ENCODE measurements around the gene SMARCC2. TPM values are rescaled to one million over a fixed set of nuclear protein-coding genes. Genes with fewer than 3 reads are reported as not detected.

SMARCC2 gene
- total and polyA plus RNA-seq, 2 of the 13 experiments (the other 11 are each of a cell fraction or from before 2014, with no cell fraction given): 21.3 to 24.1 TPM

DNA sequence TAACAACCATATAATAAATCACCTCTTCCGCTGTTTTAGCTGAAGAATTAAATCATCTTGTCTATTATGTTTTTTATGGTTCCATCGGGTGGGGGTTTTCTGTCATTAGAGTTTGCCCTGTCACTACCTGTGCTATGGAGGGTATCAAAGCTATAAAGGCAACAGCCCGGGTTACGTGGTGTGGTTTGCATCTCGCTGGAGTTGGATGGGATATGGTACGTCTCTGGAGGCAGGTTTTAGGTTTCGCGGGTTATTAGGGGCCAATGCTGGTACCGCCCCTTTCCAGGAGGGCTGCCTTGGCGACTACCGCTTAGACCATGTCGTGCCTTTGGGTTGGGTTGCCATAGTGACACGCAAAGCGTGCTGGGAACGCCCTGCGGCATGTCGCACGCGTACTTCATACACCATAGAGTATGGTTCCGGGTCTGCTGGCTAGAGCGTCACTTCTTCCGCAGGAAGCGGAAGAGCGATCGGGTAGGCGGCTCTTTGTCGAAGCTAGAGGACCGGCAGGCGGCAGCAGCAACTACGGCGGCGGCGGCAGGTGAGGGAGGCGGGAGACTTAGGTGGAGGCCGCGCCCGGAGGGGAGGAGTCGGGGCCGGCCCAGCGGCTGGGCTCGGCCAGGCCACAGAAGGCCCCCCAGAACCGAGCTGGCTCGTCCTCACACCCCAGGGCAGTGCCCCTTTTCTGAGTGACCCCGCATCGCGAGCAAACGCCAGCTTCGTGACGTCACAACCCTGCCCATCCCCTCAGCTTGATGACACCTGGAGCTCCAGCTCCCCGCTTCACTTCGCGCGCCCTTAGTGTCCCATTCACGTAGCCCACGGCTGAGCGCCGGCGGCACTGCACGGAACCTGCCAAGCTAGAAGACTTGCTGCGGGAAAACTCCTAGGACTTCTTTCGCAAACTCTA is 71.2 kb downstream of the SMARCC2 start, which contains the start of gene ZC3H10 (continued):
- TF ChIP-seq, protein P1, sequence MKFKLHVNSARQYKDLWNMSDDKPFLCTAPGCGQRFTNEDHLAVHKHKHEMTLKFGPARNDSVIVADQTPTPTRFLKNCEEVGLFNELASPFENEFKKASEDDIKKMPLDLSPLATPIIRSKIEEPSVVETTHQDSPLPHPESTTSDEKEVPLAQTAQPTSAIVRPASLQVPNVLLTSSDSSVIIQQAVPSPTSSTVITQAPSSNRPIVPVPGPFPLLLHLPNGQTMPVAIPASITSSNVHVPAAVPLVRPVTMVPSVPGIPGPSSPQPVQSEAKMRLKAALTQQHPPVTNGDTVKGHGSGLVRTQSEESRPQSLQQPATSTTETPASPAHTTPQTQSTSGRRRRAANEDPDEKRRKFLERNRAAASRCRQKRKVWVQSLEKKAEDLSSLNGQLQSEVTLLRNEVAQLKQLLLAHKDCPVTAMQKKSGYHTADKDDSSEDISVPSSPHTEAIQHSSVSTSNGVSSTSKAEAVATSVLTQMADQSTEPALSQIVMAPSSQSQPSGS (CRISPR knock-in tag; IDR thresholded peaks at IDR 0.05): peak; percentile 92
- TF ChIP-seq ZNF292 (CRISPR knock-in tag; IDR thresholded peaks at IDR 0.05; ENCODE audit: borderline replicate concordance, low read depth): no peak
- TF ChIP-seq, protein P2, sequence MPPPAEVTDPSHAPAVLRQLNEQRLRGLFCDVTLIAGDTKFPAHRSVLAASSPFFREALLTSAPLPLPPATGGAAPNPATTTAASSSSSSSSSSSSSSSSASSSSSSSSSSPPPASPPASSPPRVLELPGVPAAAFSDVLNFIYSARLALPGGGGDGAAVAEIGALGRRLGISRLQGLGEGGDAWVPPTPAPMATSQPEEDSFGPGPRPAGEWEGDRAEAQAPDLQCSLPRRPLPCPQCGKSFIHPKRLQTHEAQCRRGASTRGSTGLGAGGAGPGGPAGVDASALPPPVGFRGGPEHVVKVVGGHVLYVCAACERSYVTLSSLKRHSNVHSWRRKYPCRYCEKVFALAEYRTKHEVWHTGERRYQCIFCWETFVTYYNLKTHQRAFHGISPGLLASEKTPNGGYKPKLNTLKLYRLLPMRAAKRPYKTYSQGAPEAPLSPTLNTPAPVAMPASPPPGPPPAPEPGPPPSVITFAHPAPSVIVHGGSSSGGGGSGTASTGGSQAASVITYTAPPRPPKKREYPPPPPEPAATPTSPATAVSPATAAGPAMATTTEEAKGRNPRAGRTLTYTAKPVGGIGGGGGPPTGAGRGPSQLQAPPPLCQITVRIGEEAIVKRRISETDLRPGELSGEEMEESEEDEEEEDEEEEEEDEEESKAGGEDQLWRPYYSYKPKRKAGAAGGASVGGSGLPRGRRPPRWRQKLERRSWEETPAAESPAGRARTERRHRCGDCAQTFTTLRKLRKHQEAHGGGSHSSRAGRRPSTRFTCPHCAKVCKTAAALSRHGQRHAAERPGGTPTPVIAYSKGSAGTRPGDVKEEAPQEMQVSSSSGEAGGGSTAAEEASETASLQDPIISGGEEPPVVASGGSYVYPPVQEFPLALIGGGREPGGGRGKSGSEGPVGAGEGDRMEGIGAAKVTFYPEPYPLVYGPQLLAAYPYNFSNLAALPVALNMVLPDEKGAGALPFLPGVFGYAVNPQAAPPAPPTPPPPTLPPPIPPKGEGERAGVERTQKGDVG (CRISPR knock-in tag; IDR thresholded peaks at IDR 0.05; ENCODE audit: borderline replicate concordance): no peak
- peak; percentile 81; the same call in 1 of the 2 replicates for TF ChIP-seq AHR (CRISPR knock-in tag; IDR thresholded peaks at IDR 0.05)
- TF ChIP-seq ATF7-NPFF (CRISPR knock-in tag; IDR thresholded peaks at IDR 0.05; ENCODE audit: low read depth): peak; percentile 93
- TF ChIP-seq ZNF431 (CRISPR knock-in tag; IDR thresholded peaks at IDR 0.05; ENCODE audit: borderline replicate concordance, low read depth): peak; percentile 94
- peak; percentile 87 for TF ChIP-seq POGZ (CRISPR knock-in tag; IDR thresholded peaks at IDR 0.05)
- no peak for TF ChIP-seq ZNF235 (CRISPR knock-in tag; IDR thresholded peaks at IDR 0.05; ENCODE audit: borderline replicate concordance)
- TF ChIP-seq ZSCAN25 (CRISPR knock-in tag; IDR thresholded peaks at IDR 0.05): no peak
- TF ChIP-seq ZNF737 (CRISPR knock-in tag; IDR thresholded peaks at IDR 0.05; ENCODE audit: borderline replicate concordance): no peak; the same call in 1 of the 2 replicates
- peak; percentile 88 for TF ChIP-seq ZNF891 (CRISPR knock-in tag; IDR thresholded peaks at IDR 0.05)
- TF ChIP-seq ZKSCAN8 (CRISPR knock-in tag; IDR thresholded peaks at IDR 0.05; ENCODE audit: borderline replicate concordance): 0 out of 2 replicates have a peak, but pooled peaks have one; percentile 55
- no peak for TF ChIP-seq ADNP (CRISPR knock-in tag; IDR thresholded peaks at IDR 0.05)
- TF ChIP-seq ZNF333 (CRISPR knock-in tag; IDR thresholded peaks at IDR 0.05; ENCODE audit: borderline replicate concordance): 0 out of 2 replicates have a peak, but pooled peaks have one; percentile 51
- TF ChIP-seq, protein P3, sequence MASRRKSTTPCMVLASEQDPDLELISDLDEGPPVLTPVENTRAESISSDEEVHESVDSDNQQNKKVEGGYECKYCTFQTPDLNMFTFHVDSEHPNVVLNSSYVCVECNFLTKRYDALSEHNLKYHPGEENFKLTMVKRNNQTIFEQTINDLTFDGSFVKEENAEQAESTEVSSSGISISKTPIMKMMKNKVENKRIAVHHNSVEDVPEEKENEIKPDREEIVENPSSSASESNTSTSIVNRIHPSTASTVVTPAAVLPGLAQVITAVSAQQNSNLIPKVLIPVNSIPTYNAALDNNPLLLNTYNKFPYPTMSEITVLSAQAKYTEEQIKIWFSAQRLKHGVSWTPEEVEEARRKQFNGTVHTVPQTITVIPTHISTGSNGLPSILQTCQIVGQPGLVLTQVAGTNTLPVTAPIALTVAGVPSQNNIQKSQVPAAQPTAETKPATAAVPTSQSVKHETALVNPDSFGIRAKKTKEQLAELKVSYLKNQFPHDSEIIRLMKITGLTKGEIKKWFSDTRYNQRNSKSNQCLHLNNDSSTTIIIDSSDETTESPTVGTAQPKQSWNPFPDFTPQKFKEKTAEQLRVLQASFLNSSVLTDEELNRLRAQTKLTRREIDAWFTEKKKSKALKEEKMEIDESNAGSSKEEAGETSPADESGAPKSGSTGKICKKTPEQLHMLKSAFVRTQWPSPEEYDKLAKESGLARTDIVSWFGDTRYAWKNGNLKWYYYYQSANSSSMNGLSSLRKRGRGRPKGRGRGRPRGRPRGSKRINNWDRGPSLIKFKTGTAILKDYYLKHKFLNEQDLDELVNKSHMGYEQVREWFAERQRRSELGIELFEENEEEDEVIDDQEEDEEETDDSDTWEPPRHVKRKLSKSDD (CRISPR knock-in tag; IDR thresholded peaks at IDR 0.05; ENCODE audit: low read depth): peak; percentile 84; the same call in 1 of the 2 replicates
- TF ChIP-seq, protein P4, sequence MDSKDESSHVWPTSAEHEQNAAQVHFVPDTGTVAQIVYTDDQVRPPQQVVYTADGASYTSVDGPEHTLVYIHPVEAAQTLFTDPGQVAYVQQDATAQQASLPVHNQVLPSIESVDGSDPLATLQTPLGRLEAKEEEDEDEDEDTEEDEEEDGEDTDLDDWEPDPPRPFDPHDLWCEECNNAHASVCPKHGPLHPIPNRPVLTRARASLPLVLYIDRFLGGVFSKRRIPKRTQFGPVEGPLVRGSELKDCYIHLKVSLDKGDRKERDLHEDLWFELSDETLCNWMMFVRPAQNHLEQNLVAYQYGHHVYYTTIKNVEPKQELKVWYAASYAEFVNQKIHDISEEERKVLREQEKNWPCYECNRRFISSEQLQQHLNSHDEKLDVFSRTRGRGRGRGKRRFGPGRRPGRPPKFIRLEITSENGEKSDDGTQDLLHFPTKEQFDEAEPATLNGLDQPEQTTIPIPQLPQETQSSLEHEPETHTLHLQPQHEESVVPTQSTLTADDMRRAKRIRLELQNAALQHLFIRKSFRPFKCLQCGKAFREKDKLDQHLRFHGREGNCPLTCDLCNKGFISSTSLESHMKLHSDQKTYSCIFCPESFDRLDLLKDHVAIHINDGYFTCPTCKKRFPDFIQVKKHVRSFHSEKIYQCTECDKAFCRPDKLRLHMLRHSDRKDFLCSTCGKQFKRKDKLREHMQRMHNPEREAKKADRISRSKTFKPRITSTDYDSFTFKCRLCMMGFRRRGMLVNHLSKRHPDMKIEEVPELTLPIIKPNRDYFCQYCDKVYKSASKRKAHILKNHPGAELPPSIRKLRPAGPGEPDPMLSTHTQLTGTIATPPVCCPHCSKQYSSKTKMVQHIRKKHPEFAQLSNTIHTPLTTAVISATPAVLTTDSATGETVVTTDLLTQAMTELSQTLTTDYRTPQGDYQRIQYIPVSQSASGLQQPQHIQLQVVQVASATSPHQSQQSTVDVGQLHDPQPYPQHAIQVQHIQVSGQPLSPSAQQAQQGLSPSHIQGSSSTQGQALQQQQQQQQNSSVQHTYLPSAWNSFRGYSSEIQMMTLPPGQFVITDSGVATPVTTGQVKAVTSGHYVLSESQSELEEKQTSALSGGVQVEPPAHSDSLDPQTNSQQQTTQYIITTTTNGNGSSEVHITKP (CRISPR knock-in tag; IDR thresholded peaks at IDR 0.05; ENCODE audit: low read depth): peak; percentile 60; the same call in 1 of the 2 replicates
